H1 (cell line): Measurements from ENCODE around the gene SNTG2. TPM values are rescaled to one million over a fixed set of nuclear protein-coding genes. Genes with fewer than 3 reads are reported as not detected.

ENCODE experiments used
- PHF8 ChIP-seq: fragments of 200-600 bp; sonication (generic); conservative IDR thresholded peaks from 2 replicates; pipeline ENCODE4 v1.7.1; 2012; ENCODE audit warnings: low read depth, mild to moderate bottlenecking, inconsistent platforms, low read length, moderate library complexity
- RXRA ChIP-seq: IDR thresholded peaks from 2 replicates; pipeline ENCODE4 v1.6.1; 2011; ENCODE audit warnings: low read depth, mild to moderate bottlenecking, low read length, moderate library complexity; ENCODE audit not compliant: insufficient read depth
- polyA plus RNA-seq, 7 experiments: library from polyadenylated mRNA; depleted of rRNA in 3 of 7; stranded (reverse) in 5 of 7; unstranded in 2 of 7; fragments of >200 nt in 5 of 7; fragments of 200-250 nt in 2 of 7; gene quantifications; 1 replicate in 5 of 7; 2 replicates in 1 of 7; 4 replicates in 1 of 7; pipeline versions ENCODE4 v1.2.1 to v1.2.3, GENCODE V29; 2011 to 2013; ENCODE audit warnings: missing spikeins in 2 of 7, mixed read lengths in 2 of 7
- total RNA-seq: library from RNA; stranded (reverse); fragmentation: NEBNext Ultra II Directional; extraction: Animal tissue kit (Norgen Biotek cat#: 25700); gene quantifications from 2 replicates; pipeline ENCODE4 v1.2.1, GENCODE V29; 2021
- TF ChIP-seq, protein P1 (sequence below): IDR thresholded peaks from 2 replicates; pipeline ENCODE4 v1.6.1; 2011; ENCODE audit warnings: low read length, improper control_type of control experiment

SNTG2 gene
- total and polyA plus RNA-seq, 2 of the 8 experiments (the other 6 are each of a cell fraction or from before 2014, with no cell fraction given): 6.6 to 18.1 TPM

DNA sequence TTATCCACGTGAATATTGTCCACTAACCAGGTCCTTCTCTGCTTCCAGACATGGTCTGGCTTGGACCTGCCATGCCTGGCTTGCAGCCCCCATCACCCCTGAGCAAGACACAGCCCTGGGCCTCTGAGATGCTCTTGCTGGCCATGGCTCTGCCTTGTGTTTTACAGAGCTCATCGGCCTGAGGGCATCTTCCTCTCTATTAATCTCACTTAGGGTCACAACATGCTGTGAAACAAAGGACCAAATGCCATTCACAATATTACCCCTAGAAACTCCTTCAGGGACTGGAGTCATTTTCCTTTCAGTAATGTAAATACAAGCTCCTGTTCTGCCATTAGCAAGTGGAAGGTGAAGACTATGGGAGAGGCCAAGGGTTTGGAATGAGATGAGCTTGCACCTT lies 455.8 kb downstream of the SNTG2 start (continued):
- TF ChIP-seq RXRA (no peak), PHF8 (no peak)
- TF ChIP-seq, protein P1, sequence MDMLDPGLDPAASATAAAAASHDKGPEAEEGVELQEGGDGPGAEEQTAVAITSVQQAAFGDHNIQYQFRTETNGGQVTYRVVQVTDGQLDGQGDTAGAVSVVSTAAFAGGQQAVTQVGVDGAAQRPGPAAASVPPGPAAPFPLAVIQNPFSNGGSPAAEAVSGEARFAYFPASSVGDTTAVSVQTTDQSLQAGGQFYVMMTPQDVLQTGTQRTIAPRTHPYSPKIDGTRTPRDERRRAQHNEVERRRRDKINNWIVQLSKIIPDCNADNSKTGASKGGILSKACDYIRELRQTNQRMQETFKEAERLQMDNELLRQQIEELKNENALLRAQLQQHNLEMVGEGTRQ: no peak
